Astrocyte (in vitro differentiated cells and primary cell): Measurements from ENCODE around the gene CEP41. TPM values are rescaled to one million over a fixed set of nuclear protein-coding genes. Genes with fewer than 3 reads are reported as not detected.

Experiments
- DNase-seq: peaks from one replicate; pipeline ENCODE4 v3.0.0-alpha.2; 2010; ENCODE audit warnings: low read depth
- FAIRE-seq: peaks from 2 replicates; lab custom pipeline; 2011; peaks lifted over from hg19 to GRCh38; lab: Jason Lieb, UNC
- H2AFZ ChIP-seq: 2 replicates; pipeline ENCODE4 v1.6.0; 2012; ENCODE audit warnings: low read depth, low read length, inconsistent platforms
- H3K27ac ChIP-seq: 2 replicates; pipeline ENCODE4 v1.5.1; 2011; ENCODE audit warnings: low read depth, low read length, inconsistent platforms
- H3K27me3 ChIP-seq: 2 replicates; pipeline ENCODE4 v1.6.0; 2011; ENCODE audit warnings: low read length, inconsistent platforms; ENCODE audit not compliant: insufficient read depth
- H3K36me3 ChIP-seq: 2 replicates; pipeline ENCODE4 v1.5.1; 2011; ENCODE audit warnings: low read length, inconsistent platforms; ENCODE audit not compliant: insufficient read depth
- H3K4me1 ChIP-seq: 2 replicates; pipeline ENCODE4 v1.5.1; 2011; ENCODE audit warnings: low read length, inconsistent platforms; ENCODE audit not compliant: insufficient read depth
- H3K4me2 ChIP-seq: 2 replicates; pipeline ENCODE4 v1.6.0; 2012; ENCODE audit warnings: low read length, inconsistent platforms
- H3K4me3 ChIP-seq: 2 replicates; pipeline ENCODE4 v1.5.1; 2011; ENCODE audit warnings: low read depth, mild to moderate bottlenecking, low read length, inconsistent platforms; ENCODE audit not compliant: insufficient read depth
- H3K79me2 ChIP-seq: 2 replicates; pipeline ENCODE4 v1.6.0; 2012; ENCODE audit warnings: mild to moderate bottlenecking, low read length, inconsistent platforms; ENCODE audit not compliant: insufficient read depth
- H3K9ac ChIP-seq: 2 replicates; pipeline ENCODE4 v1.6.0; 2012; ENCODE audit warnings: mild to moderate bottlenecking, low read length, inconsistent platforms
- H3K9me3 ChIP-seq: 2 replicates; pipeline ENCODE4 v1.5.1; 2012; ENCODE audit warnings: low read depth, mild to moderate bottlenecking, low read length, inconsistent platforms; ENCODE audit not compliant: insufficient read depth
- H4K20me1 ChIP-seq: 2 replicates; pipeline ENCODE4 v1.6.0; 2012; ENCODE audit warnings: low read length, inconsistent platforms; ENCODE audit not compliant: insufficient read depth
- H3K27ac Mint-ChIP-seq: one replicate; pipeline ENCODE4 v1.8.0; 2021; ENCODE audit warnings: mild to moderate bottlenecking, mixed read lengths; ENCODE audit not compliant: unreplicated experiment
- H3K27me3 Mint-ChIP-seq: one replicate; pipeline ENCODE4 v1.8.0; 2021; ENCODE audit warnings: low read depth, mixed read lengths; ENCODE audit not compliant: unreplicated experiment
- H3K36me3 Mint-ChIP-seq: one replicate; pipeline ENCODE4 v1.8.0; 2021; ENCODE audit warnings: low read depth, mixed read lengths; ENCODE audit not compliant: unreplicated experiment
- H3K4me1 Mint-ChIP-seq: one replicate; pipeline ENCODE4 v1.8.0; 2021; ENCODE audit warnings: low read depth, mixed read lengths; ENCODE audit not compliant: unreplicated experiment
- H3K4me3 Mint-ChIP-seq: one replicate; pipeline ENCODE4 v1.8.0; 2021; ENCODE audit warnings: mild to moderate bottlenecking, moderate library complexity, mixed read lengths; ENCODE audit not compliant: unreplicated experiment
- H3K9me3 Mint-ChIP-seq: one replicate; pipeline ENCODE4 v1.8.0; 2021; ENCODE audit warnings: mild to moderate bottlenecking, mixed read lengths; ENCODE audit not compliant: unreplicated experiment
- EZH2 ChIP-seq: IDR thresholded peaks from 2 replicates; pipeline ENCODE4 v1.6.1; 2012; ENCODE audit warnings: mild to moderate bottlenecking, low read length, inconsistent platforms; ENCODE audit not compliant: insufficient read depth
- total RNA-seq: library from RNA; stranded (reverse); gene quantifications from 2 replicates; pipeline ENCODE4 v1.2.1, GENCODE V29; 2021
- TF ChIP-seq, protein P1 (sequence below): IDR thresholded peaks from 2 replicates; pipeline ENCODE4 v1.5.1; 2011; ENCODE audit warnings: low read depth, mild to moderate bottlenecking, inconsistent platforms, low read length, moderate library complexity; ENCODE audit not compliant: insufficient read depth

Gene CEP41
- total RNA-seq, 1 donor from 2014 or later = 16.4 TPM

DNA sequence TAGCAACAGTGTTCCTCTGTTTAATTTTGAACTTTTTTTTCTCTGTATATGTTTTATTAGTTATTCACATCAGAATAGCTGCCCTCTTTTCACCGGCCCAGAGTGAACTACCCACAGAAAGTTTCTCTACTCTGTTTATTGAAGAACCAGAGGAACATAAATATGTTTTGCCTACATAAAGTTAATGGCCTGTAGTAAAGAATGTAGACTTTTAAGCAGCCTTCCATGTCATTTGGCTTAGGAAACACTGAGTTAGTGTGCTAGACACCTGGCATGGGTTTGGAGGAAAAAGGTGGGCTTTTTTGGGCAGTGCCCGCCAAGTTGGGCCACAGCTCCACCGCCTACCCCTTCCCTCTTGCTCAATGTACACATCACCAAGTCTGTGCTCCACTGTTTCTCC is 42.2 kb upstream of the CEP41 start:
- Mint-ChIP-seq H3K27me3 (no peaks in the 10 kb centered on the region), H3K9me3 (no peaks in the 10 kb centered on the region), H3K27ac (no peak overlapping the region), H3K4me3 (no peak overlapping the region), H3K4me1 (peaks cover 22% of the 10 kb centered on the region), H3K36me3 (no peaks in the 10 kb centered on the region)
- no peak overlapping the region for H3K27ac ChIP-seq
- H3K36me3 ChIP-seq = no peaks in the 10 kb centered on the region
- H3K27me3 ChIP-seq = no peaks in the 10 kb centered on the region
- H3K4me3 ChIP-seq = no peak overlapping the region
- no peaks in the 10 kb centered on the region for H3K79me2 ChIP-seq
- H4K20me1 ChIP-seq = no peaks in the 10 kb centered on the region
- no peak for TF ChIP-seq EZH2
- TF ChIP-seq, protein P1, sequence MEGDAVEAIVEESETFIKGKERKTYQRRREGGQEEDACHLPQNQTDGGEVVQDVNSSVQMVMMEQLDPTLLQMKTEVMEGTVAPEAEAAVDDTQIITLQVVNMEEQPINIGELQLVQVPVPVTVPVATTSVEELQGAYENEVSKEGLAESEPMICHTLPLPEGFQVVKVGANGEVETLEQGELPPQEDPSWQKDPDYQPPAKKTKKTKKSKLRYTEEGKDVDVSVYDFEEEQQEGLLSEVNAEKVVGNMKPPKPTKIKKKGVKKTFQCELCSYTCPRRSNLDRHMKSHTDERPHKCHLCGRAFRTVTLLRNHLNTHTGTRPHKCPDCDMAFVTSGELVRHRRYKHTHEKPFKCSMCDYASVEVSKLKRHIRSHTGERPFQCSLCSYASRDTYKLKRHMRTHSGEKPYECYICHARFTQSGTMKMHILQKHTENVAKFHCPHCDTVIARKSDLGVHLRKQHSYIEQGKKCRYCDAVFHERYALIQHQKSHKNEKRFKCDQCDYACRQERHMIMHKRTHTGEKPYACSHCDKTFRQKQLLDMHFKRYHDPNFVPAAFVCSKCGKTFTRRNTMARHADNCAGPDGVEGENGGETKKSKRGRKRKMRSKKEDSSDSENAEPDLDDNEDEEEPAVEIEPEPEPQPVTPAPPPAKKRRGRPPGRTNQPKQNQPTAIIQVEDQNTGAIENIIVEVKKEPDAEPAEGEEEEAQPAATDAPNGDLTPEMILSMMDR = no peak
- H3K4me1 ChIP-seq = peaks cover 5% of the 10 kb centered on the region
- H3K4me2 ChIP-seq = no peak overlapping the region
- peaks cover 2% of the 10 kb centered on the region for H3K9me3 ChIP-seq
- no peak overlapping the region for H3K9ac ChIP-seq
- FAIRE-seq (no peak), DNase-seq (no peak)
- no peak overlapping the region for H2AFZ ChIP-seq

DNA sequence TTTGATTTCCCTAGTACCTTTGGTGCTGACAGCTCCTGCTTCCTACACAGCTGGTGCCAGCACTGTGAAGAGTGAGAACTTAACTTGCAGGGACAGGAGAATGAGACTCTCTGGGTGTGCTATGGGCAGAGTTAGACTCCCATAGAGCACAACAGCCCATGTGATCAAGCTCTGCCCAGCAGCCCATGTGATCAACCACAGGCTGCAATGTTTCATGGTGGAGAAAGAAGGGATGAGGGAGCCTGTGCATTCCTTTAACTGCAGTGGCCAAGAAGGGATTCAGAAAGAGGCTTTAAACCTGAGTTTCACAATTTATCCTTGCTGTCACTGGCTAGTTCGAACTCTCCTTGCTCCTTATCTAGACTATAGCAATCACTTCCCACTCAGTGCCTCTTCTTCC is 41.1 kb upstream of the CEP41 start:
- no peak overlapping the region for H3K4me3 ChIP-seq
- no peak overlapping the region for H3K4me2 ChIP-seq
- Mint-ChIP-seq H3K27me3 (no peaks in the 10 kb centered on the region), H3K4me1 (peaks cover 16% of the 10 kb centered on the region), H3K27ac (no peak overlapping the region), H3K36me3 (no peaks in the 10 kb centered on the region), H3K9me3 (no peaks in the 10 kb centered on the region), H3K4me3 (no peak overlapping the region)
- peak overlapping the region; percentile 4 for H2AFZ ChIP-seq
- H3K27ac ChIP-seq = no peak overlapping the region
- no peaks in the 10 kb centered on the region for H3K27me3 ChIP-seq
- no peak for TF ChIP-seq EZH2
- TF ChIP-seq, protein P1 = no peak
- no peak overlapping the region for H3K9ac ChIP-seq
- peaks cover 2% of the 10 kb centered on the region for H3K9me3 ChIP-seq
- no peaks in the 10 kb centered on the region for H4K20me1 ChIP-seq
- FAIRE-seq (no peak), DNase-seq (peak; percentile 70)
- no peaks in the 10 kb centered on the region for H3K36me3 ChIP-seq
- peaks cover 5% of the 10 kb centered on the region for H3K4me1 ChIP-seq
- H3K79me2 ChIP-seq = no peaks in the 10 kb centered on the region

DNA sequence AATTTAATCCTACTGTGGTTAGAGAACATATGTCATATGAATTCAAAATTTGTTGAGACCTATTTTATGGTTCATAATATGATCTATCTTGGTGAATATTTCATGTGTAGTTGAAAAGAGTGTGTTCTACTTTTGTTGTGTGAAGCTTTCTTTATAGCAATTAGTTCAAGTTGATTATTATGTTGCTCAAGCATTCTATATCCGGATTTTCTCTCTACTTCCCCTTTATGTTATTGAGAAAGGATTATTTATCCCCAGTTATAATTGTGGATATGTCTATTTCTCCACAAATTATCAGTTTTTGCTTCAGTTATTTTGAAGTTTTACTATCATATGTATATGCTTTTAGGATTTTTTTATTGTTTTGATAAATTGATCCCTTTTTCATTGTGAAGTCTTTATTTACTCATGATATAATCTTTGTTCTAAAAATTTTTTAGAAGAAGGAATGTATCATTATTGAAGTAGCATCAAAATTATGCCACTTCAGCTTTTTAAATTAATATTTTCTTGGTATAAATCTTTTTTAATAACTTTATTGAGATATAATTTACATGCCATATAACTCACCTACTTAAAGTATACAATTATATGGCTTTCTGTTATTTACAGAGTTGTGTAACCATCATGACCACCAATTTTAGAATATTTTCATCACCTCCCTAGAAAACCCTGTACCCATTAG is 39.0 kb upstream of the CEP41 start:
- Mint-ChIP-seq H3K36me3 (no peaks in the 10 kb centered on the region), H3K27me3 (peaks cover 4% of the 10 kb centered on the region), H3K27ac (no peak overlapping the region), H3K4me3 (no peak overlapping the region), H3K9me3 (peaks cover 2% of the 10 kb centered on the region), H3K4me1 (peaks cover 8% of the 10 kb centered on the region)
- H3K4me2 ChIP-seq = no peak overlapping the region
- no peak for DNase-seq
- no peak for FAIRE-seq
- no peaks in the 10 kb centered on the region for H3K9me3 ChIP-seq
- no peaks in the 10 kb centered on the region for H3K79me2 ChIP-seq
- H3K4me3 ChIP-seq = no peak overlapping the region
- H3K36me3 ChIP-seq = no peaks in the 10 kb centered on the region
- TF ChIP-seq, protein P1 = no peak
- no peak for TF ChIP-seq EZH2
- no peaks in the 10 kb centered on the region for H3K4me1 ChIP-seq
- H4K20me1 ChIP-seq = no peaks in the 10 kb centered on the region
- H3K27ac ChIP-seq = no peak overlapping the region
- no peaks in the 10 kb centered on the region for H3K27me3 ChIP-seq
- no peak overlapping the region for H3K9ac ChIP-seq
- no peak overlapping the region for H2AFZ ChIP-seq
